Epithelial cell of proximal tubule (primary cell): ENCODE results near the gene SLC2A1. TPM values are rescaled to one million over a fixed set of nuclear protein-coding genes. Genes with fewer than 3 reads are reported as not detected.
"Not testable (repeated sequence)": the region's sequence is repeated elsewhere in the genome, so short reads cannot be mapped to it uniquely, and the experiment has no call there.

Experiments
- DNase-seq: peaks from one replicate; pipeline ENCODE4 v3.0.0-alpha.2; 2011; ENCODE audit warnings: low read depth
- H3K4me3 ChIP-seq: 2 replicates; pipeline ENCODE4 v1.5.1; 2011; ENCODE audit warnings: low read depth, mild to moderate bottlenecking, low read length
- total RNA-seq: library from RNA; depleted of rRNA; stranded (reverse); fragments of >200 nt; gene quantifications from 2 replicates; pipeline ENCODE4 v1.2.3, GENCODE V29; 2015
- TF ChIP-seq, protein P1 (sequence below): conservative IDR thresholded peaks from 2 replicates; pipeline ENCODE4 v1.5.1; 2012; ENCODE audit warnings: low read depth, mild to moderate bottlenecking, low read length

The SLC2A1 gene
- total RNA-seq, 1 donor from 2014 or later, result 598 TPM

GRCh38 chr1:42913426-42914091, 45.1 kb downstream of the SLC2A1 start:
- no peak overlapping the region for H3K4me3 ChIP-seq
- TF ChIP-seq, protein P1, sequence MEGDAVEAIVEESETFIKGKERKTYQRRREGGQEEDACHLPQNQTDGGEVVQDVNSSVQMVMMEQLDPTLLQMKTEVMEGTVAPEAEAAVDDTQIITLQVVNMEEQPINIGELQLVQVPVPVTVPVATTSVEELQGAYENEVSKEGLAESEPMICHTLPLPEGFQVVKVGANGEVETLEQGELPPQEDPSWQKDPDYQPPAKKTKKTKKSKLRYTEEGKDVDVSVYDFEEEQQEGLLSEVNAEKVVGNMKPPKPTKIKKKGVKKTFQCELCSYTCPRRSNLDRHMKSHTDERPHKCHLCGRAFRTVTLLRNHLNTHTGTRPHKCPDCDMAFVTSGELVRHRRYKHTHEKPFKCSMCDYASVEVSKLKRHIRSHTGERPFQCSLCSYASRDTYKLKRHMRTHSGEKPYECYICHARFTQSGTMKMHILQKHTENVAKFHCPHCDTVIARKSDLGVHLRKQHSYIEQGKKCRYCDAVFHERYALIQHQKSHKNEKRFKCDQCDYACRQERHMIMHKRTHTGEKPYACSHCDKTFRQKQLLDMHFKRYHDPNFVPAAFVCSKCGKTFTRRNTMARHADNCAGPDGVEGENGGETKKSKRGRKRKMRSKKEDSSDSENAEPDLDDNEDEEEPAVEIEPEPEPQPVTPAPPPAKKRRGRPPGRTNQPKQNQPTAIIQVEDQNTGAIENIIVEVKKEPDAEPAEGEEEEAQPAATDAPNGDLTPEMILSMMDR, result peak; percentile 92
- no peak for DNase-seq

DNA sequence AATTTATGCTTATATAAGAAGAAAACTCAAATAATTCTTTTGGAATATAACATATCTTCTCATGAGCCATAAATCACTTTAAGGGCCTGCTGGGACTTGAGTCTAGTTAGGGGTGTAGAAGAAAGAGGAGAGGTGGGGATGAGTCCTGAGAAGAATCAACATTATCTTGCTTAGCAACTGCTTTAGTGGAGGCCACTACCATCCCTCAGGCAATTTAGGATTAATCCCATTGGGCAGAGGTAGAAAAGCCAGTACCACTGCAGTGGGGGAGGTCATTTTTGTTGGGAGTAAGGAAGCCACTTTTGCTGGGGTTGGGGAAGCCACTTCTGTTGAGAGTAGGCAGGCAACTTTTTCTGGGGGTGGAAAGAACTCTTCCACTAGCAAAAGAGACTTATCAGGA, 47.7 kb downstream of the SLC2A1 start:
- DNase-seq, result no peak
- TF ChIP-seq, protein P1, result no peak
- H3K4me3 ChIP-seq, result no peak overlapping the region

- DNase-seq, result no peak
- no peak overlapping the region for H3K4me3 ChIP-seq
- TF ChIP-seq, protein P1, result no peak
Measured at GRCh38 chr1:42908046-42908445, 50.6 kb downstream of the SLC2A1 start.

DNA sequence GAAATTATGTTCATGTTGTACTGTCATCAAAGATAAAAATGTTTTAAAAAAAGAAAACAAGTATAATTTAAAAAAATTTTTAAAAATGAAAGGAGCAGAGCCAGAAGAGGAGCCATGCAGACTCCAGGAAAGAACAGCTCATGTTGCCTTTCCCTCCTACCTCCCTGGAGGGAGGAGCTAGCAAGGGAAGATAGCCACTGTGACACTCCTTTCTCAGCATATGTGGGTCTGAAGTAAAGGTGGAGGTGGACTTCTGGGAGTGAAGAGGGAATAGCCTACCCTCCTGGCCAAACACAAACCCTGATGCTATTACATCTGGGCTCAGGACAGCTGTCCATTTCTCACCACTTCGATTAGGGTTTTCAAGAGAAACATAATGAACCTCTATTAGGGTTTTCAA, 54.2 kb downstream of the SLC2A1 start:
- no peak for DNase-seq
- H3K4me3 ChIP-seq, result no peak overlapping the region
- TF ChIP-seq, protein P1, result no peak

DNA sequence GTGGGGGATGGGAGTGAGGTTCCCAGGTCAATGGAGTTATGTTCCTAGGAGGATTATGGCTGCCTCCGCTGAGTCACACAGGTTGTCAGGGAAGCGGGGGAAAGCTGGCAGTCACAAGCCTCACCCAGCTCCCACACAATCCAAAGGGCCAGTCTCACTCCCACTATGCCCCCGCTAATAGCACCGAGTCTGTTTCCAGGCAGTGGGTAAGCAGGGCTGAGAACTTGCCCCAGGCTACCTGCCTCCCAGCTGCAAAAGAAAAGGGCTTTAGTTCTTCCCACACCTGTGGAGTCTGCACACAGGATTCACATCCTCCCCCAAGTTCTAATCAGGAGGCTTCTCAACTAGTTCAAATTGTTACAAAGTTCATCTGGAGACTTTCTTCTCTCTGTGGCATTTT, 58.7 kb downstream of the SLC2A1 start:
- not testable (repeated sequence) for H3K4me3 ChIP-seq, DNase-seq

DNA sequence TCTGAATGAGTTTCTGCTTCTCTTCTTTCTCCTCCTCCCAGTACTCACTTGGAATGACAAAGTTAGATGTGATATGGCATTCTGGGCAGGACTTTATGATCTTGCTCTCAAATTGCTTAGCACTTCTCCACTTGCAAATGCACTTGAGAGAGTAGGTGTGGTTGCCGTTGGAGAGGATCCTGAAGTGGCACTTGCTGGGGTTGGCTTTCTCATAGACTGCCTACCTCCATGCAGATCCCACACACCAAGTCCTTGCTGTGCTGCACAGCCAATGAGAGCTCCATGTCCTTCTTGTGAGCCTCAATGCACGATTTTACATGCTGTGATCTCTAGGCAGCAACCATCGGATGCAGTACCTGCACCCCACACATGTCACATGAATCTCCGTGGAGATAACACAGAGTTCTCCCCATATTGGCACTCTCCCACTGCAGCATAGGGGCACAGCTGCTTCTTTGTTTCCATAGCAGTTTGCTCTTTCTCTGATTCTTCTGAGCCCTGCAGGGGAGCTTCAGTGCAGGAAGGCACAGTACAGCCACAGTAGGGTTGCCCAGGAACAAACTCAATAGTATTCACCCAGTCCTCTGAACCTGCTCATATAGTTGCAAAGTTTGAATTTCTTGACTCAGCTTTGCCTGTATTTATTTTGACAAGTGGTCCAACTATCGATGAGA, 67.1 kb downstream of the SLC2A1 start:
- H3K4me3 ChIP-seq, result no peak overlapping the region
- no peak for DNase-seq
- TF ChIP-seq, protein P1, result no peak

- DNase-seq, result no peak
- H3K4me3 ChIP-seq, result no peak overlapping the region
- TF ChIP-seq, protein P1, result no peak
Measured at GRCh38 chr1:42889264-42889663, 69.4 kb downstream of the SLC2A1 start.
